HUES48 (cell line): ENCODE measurements around the gene LRSAM1.

Source experiments
- H3K27ac ChIP-seq: one replicate; pipeline ENCODE4 v1.7.0; 2013; ENCODE audit warnings: low read depth, low read length, inconsistent platforms
- H3K27me3 ChIP-seq: 2 replicates; pipeline ENCODE4 v1.6.1; 2013; ENCODE audit warnings: mild to moderate bottlenecking, low read length; ENCODE audit not compliant: control insufficient read depth, insufficient read depth
- H3K36me3 ChIP-seq: 2 replicates; pipeline ENCODE4 v1.6.1; 2013; ENCODE audit warnings: low read length; ENCODE audit not compliant: control insufficient read depth, insufficient read depth
- H3K4me1 ChIP-seq: 2 replicates; pipeline ENCODE4 v1.6.1; 2013; ENCODE audit warnings: mild to moderate bottlenecking, low read length; ENCODE audit not compliant: control insufficient read depth, insufficient read depth
- H3K4me3 ChIP-seq: 2 replicates; pipeline ENCODE4 v1.5.1; 2013; ENCODE audit warnings: mild to moderate bottlenecking, low read depth, low read length
- H3K9ac ChIP-seq: 2 replicates; pipeline ENCODE4 v1.6.1; 2013; ENCODE audit warnings: mild to moderate bottlenecking, low read depth, low read length, moderate library complexity
- H3K9me3 ChIP-seq: 2 replicates; pipeline ENCODE4 v1.6.1; 2013; ENCODE audit warnings: low read length; ENCODE audit not compliant: control insufficient read depth, insufficient read depth

Gene LRSAM1

DNA sequence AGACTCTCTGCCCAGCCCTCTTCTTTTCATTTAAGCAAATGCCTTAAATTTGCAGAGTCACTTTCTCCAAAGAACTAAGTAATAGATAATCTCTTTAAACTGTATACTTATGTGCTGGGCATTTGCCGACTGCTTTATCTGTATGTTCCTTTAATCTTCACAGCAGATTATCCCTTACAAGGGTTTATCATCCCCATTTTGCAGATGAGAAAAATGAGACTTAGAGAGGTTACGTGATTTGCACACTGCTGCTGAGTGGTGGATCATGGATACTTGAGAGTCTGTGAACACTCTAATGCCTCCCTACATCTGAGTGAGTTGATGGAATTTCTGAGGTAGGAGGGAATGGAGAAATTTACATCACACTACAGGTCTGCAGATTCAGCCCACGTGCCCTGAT, 23.0 kb upstream of the LRSAM1 start:
- H3K27ac ChIP-seq: no peak overlapping the region
- no peak overlapping the region for H3K9ac ChIP-seq
- peaks cover 38% of the 10 kb centered on the region for H3K36me3 ChIP-seq
- no peaks in the 10 kb centered on the region for H3K9me3 ChIP-seq
- H3K4me1 ChIP-seq: no peaks in the 10 kb centered on the region; the same call in 1 of the 2 replicates
- no peaks in the 10 kb centered on the region for H3K27me3 ChIP-seq
- H3K4me3 ChIP-seq: no peak overlapping the region

DNA sequence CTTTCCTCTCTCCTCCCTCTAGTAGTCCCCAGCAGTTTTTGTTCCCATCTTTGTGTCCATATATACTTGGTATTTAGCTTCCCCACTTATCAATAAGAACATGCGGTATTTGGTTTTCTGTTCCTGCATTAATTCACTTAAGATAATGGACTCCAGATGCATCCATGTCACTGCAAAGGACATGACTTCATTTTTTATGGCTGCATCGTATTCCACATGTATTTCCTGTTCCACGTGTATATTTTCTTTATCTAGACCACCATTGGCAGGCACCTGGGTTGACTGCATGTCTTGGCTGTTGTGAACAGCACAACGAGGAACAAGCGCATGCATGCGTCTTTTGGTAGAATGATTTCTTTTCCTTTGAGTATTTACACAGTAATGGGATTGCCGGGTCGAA, 20.9 kb upstream of the LRSAM1 start:
- H3K27me3 ChIP-seq: no peaks in the 10 kb centered on the region
- H3K4me1 ChIP-seq: no peaks in the 10 kb centered on the region
- no peak overlapping the region for H3K27ac ChIP-seq
- H3K9ac ChIP-seq: no peak overlapping the region
- peaks cover 57% of the 10 kb centered on the region for H3K36me3 ChIP-seq
- no peak overlapping the region for H3K4me3 ChIP-seq
- no peaks in the 10 kb centered on the region for H3K9me3 ChIP-seq

DNA sequence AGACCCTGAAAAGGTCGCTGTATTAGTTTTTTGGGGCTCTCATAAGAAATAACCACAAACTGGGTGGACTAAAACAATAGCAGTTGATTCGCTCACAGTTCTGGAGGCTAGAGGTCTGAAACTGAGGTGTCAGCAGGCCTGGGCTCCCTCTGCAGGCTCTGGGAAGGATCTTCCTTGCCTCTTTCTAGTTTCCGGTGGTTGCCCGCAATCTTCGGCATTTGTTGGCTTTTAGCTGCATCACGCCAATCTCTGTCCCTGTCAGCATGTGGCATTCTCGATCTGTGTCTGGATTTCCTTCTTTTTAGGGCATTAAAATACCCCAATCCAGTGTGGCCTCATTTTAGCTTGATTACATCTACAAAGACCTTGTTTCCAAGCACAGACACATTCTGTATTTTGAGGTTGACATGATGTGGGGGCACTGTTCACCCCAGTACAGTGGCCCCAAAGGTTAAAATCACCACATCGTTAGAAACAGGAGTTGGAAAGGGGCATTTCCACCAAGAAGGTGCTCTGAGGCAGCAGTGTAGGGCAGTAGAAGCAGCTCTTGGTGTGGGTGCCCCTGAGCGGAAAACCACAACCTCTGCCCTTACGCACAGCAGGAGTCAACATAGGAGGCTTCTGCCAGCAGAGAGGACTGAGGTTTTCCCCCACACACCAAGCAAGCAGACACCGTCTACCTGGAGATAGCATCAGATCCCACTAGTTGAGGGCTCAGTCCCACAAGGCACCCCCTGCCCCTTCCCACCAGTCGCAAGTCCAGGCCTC, 13.6 kb upstream of the LRSAM1 start:
- no peak overlapping the region for H3K4me3 ChIP-seq
- H3K27me3 ChIP-seq: no peaks in the 10 kb centered on the region
- no peak overlapping the region for H3K27ac ChIP-seq
- H3K9ac ChIP-seq: no peak overlapping the region
- H3K4me1 ChIP-seq: no peaks in the 10 kb centered on the region
- H3K9me3 ChIP-seq: no peaks in the 10 kb centered on the region
- H3K36me3 ChIP-seq: peaks cover 81% of the 10 kb centered on the region

- Histone ChIP-seq H3K27me3 (no peaks in the 10 kb centered on the region), H3K9ac (no peak overlapping the region), H3K36me3 (peaks cover 79% of the 10 kb centered on the region)
These were observed 12.9 kb upstream of the LRSAM1 start for GRCh38 chr9:127438394-127438793.

DNA sequence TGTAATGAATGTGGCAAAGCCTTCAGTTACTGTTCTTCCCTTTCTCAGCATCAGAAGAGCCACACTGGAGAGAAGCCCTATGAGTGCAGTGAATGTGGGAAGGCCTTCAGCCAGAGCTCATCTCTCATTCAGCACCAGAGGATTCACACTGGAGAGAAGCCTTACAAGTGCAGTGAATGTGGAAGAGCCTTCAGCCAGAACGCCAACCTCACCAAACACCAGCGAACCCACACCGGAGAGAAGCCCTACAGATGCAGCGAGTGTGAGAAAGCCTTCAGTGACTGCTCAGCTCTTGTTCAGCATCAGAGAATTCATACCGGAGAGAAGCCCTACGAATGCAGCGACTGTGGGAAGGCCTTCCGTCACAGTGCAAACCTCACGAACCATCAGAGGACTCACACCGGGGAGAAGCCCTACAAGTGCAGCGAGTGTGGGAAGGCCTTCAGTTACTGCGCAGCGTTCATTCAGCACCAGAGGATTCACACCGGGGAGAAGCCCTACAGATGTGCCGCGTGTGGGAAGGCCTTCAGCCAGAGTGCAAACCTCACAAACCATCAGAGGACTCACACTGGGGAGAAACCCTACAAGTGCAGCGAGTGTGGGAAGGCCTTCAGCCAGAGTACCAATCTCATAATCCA, 6.9 kb upstream of the LRSAM1 start:
- H3K9ac ChIP-seq: no peak overlapping the region
- H3K36me3 ChIP-seq: peaks cover 82% of the 10 kb centered on the region
- H3K4me1 ChIP-seq: peaks cover 6% of the 10 kb centered on the region; the same call in 1 of the 2 replicates
- H3K27ac ChIP-seq: peak overlapping the region; percentile 97
- H3K4me3 ChIP-seq: no peak overlapping the region
- no peaks in the 10 kb centered on the region for H3K27me3 ChIP-seq
- H3K9me3 ChIP-seq: no peaks in the 10 kb centered on the region

More at GRCh38 chr9:127438394-127438793, 12.9 kb upstream of the LRSAM1 start:
- Histone ChIP-seq H3K27ac (no peak overlapping the region), H3K4me3 (no peak overlapping the region), H3K9me3 (no peaks in the 10 kb centered on the region), H3K4me1 (no peaks in the 10 kb centered on the region)

- Histone ChIP-seq H3K9me3 (no peaks in the 10 kb centered on the region), H3K4me1 (peaks cover 6% of the 10 kb centered on the region; the same call in 1 of the 2 replicates), H3K36me3 (peaks cover 85% of the 10 kb centered on the region), H3K4me3 (no peak overlapping the region), H3K27ac (peak overlapping the region; percentile 97), H3K27me3 (no peaks in the 10 kb centered on the region), H3K9ac (no peak overlapping the region)
These were observed 6.1 kb upstream of the LRSAM1 start for GRCh38 chr9:127444921-127445850.

DNA sequence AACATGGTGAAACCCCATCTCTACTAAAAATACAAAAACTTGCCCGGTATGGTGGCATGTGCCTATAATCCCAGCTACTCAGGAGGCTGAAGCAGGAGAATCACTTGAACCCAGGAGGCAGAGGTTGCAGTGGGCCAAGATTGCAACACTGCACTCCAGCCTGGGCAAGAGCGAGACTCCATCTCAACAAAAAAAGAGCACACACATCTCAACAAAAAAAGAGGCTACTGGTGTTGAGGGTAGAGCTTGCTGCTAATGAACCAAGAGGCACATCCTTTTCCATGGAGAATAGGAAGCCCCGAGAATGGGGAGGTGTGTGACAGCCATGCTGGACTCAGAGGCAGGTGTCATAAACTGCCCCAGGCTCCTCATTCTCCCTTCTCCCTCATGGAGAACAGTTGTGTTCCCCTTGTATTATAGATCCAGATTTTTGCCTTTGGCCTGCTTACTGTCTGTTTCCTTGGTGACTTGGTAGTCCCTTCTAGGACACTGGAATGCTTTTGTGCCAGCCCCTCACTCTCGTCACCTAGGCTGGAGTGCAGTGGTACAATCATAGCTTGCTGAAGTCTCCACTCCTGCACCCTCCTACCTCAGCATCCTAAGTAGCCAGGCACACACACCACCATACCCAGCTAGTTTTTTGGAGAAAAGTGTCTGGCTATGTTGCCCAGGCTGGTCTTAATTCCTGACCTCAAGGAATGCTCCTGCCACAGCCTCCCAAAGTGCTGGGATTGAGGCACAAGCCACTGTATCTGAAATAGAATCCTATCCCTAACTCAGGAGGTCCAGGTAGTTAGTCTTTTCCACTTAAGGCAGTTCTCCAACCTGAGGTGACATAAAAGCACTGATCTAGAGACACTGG, 5.2 kb upstream of the LRSAM1 start:
- Histone ChIP-seq H3K4me1 (peaks cover 6% of the 10 kb centered on the region; the same call in 1 of the 2 replicates), H3K9me3 (no peaks in the 10 kb centered on the region), H3K27me3 (no peaks in the 10 kb centered on the region), H3K9ac (no peak overlapping the region), H3K36me3 (peaks cover 82% of the 10 kb centered on the region), H3K4me3 (no peak overlapping the region), H3K27ac (peak overlapping the region; percentile 97)

DNA sequence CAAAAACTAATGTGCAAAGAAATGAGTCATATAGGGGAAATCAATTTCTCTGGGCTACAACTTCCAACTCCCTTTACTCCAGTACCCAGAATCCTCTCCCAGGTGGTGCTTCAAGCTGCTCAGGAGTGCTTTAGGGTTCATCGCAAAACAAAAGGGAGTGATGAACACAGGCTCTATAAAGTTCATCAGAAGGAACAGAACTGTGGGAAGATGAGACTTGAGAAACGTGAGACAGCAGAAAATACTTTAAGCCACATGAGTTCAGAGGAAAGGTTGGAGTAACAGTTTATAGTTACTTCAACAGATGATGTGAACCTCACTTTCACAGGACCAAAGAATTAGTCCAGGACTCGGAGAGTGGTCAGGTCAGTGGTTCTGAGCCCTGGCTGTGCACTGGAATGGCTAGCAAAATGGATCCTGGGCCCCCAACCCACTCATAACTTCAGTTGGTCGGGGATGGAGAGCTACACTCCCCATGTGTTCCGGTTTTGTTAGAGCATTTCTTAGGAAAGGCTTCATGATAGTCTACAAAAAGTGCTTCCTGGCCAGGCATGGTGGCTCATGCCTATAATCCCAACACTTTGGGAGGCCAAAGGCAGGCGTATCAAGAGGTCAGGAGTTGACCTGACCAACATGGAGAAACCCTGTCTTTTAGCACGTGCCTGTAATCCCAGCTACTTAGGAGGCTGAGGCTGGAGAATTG, 4.4 kb upstream of the LRSAM1 start:
- Histone ChIP-seq H3K9me3 (no peaks in the 10 kb centered on the region), H3K4me1 (peaks cover 6% of the 10 kb centered on the region; the same call in 1 of the 2 replicates), H3K9ac (no peak overlapping the region), H3K36me3 (peaks cover 78% of the 10 kb centered on the region), H3K27ac (peak overlapping the region; percentile 97), H3K27me3 (no peaks in the 10 kb centered on the region), H3K4me3 (no peak overlapping the region)

DNA sequence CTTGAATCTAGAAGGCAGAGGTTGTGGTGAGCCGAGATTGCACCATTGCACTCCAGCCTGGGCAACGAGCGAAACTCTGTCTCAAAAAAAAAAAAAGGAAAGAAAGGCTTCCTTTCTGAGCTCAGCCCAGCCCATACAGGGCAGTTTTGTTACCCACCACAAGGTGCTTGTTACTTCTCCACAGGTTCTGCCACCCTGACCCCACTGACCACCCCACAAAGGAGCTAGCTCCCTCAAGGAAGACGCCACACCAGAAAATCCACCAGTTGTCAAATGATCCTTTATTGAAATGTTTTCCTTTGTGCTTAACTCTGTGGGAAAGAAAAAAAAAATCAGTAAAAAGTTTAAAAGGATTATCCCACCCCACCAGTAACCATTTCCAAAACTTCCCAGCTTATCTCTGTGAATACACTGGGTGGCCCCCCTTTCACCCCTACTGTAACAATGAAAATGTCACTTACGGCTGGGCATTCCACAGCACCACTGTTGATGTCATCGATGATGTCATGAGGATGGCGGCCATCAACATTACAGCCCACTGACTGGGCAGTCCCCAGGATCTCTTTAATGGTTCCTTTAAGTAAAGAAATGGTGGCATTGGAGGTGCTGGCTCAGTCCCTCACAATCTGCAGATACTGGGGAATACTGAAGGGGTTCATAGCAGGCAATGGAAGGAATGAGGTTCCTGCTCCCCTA, 3.7 kb upstream of the LRSAM1 start:
- H3K36me3 ChIP-seq: peaks cover 75% of the 10 kb centered on the region
- H3K27ac ChIP-seq: peak overlapping the region; percentile 97

More for the DNA sequence above, 3.7 kb upstream of the LRSAM1 start:
- H3K4me3 ChIP-seq: 0 out of 2 replicates have a peak overlapping the region, but pooled peaks have one; percentile 96
- no peaks in the 10 kb centered on the region for H3K9me3 ChIP-seq
- H3K4me1 ChIP-seq: peaks cover 10% of the 10 kb centered on the region
- H3K27me3 ChIP-seq: no peaks in the 10 kb centered on the region
- no peak overlapping the region for H3K9ac ChIP-seq
